Activated naive CD4-positive, alpha-beta T cell treated with anti-CD3 and anti-CD28 coated beads, Interleukin-2, amount 50 U/mL, for 16 hours (primary cell): Measurements from ENCODE around the gene MLXIP.
A peak's percentile ranks its signal among the peaks of the same experiment; 100 is the strongest.
"Not testable (repeated sequence)": the region's sequence is repeated elsewhere in the genome, so short reads cannot be mapped to it uniquely, and the experiment has no call there.

Source experiments
- DNase-seq: peaks from one replicate; pipeline ENCODE4 v3.0.0-alpha.2; 2020

Gene MLXIP

GRCh38 chr12:122097927-122098756 lies 19.6 kb downstream of the MLXIP start:
- DNase-seq, result no peak

- no peak for DNase-seq
Observed at GRCh38 chr12:122099280-122099749, 20.8 kb downstream of the MLXIP start.

- no peak for DNase-seq
Observed at GRCh38 chr12:122099856-122100255, 21.3 kb downstream of the MLXIP start.

GRCh38 chr12:122100568-122100967 lies 22.0 kb downstream of the MLXIP start:
- no peak for DNase-seq

GRCh38 chr12:122102331-122102730 lies 23.8 kb downstream of the MLXIP start:
- no peak for DNase-seq

- no peak for DNase-seq
Observed at GRCh38 chr12:122104844-122105243, 26.3 kb downstream of the MLXIP start.

- DNase-seq, result not testable (repeated sequence)
Observed at GRCh38 chr12:122105496-122105895, 26.9 kb downstream of the MLXIP start.

GRCh38 chr12:122106843-122107242 lies 28.3 kb downstream of the MLXIP start:
- no peak for DNase-seq

- no peak for DNase-seq
Observed at GRCh38 chr12:122107261-122107660, 28.7 kb downstream of the MLXIP start.

GRCh38 chr12:122111089-122111641 lies 32.6 kb downstream of the MLXIP start:
- no peak for DNase-seq

- DNase-seq, result no peak
Observed at GRCh38 chr12:122116707-122117535, 38.4 kb downstream of the MLXIP start.

GRCh38 chr12:122117979-122118378 lies 39.4 kb downstream of the MLXIP start:
- DNase-seq, result no peak

GRCh38 chr12:122121341-122121740 lies 42.8 kb downstream of the MLXIP start:
- DNase-seq, result not testable (repeated sequence)

- no peak for DNase-seq
Observed at GRCh38 chr12:122121745-122122144, 43.2 kb downstream of the MLXIP start.

- DNase-seq, result peak; percentile 68
Observed at GRCh38 chr12:122123051-122123760, 44.6 kb downstream of the MLXIP start.

- DNase-seq, result no peak
Observed at GRCh38 chr12:122123761-122124145, 45.2 kb downstream of the MLXIP start.

GRCh38 chr12:122124370-122124769 lies 45.8 kb downstream of the MLXIP start:
- no peak for DNase-seq

GRCh38 chr12:122125452-122126341 lies 47.1 kb downstream of the MLXIP start:
- no peak for DNase-seq

GRCh38 chr12:122126342-122126635 lies 47.7 kb downstream of the MLXIP start:
- DNase-seq, result no peak

- no peak for DNase-seq
Observed at GRCh38 chr12:122126713-122127597, 48.4 kb downstream of the MLXIP start.

- no peak for DNase-seq
Observed at GRCh38 chr12:122127839-122128238, 49.3 kb downstream of the MLXIP start.
